GM04503 (cell line): ENCODE data around the gene RPL3.

Source experiments
- DNase-seq: peaks from one replicate; pipeline ENCODE4 v3.0.0-alpha.2; 2012; ENCODE audit warnings: low read depth

The RPL3 gene

GRCh38 chr22:39299829-39300178, 19.6 kb downstream of the RPL3 start:
- no peak for DNase-seq

- no peak for DNase-seq
These were observed 21.0 kb downstream of the RPL3 start for GRCh38 chr22:39298241-39298987.

GRCh38 chr22:39297490-39298240, 21.8 kb downstream of the RPL3 start:
- DNase-seq, result no peak

GRCh38 chr22:39296981-39297489, 22.4 kb downstream of the RPL3 start:
- no peak for DNase-seq

- DNase-seq, result no peak
These were observed 22.9 kb downstream of the RPL3 start for GRCh38 chr22:39296535-39296934.

GRCh38 chr22:39294571-39295468, 24.6 kb downstream of the RPL3 start:
- no peak for DNase-seq

GRCh38 chr22:39293766-39294368, 25.6 kb downstream of the RPL3 start:
- DNase-seq, result no peak

- peak; percentile 73 for DNase-seq
These were observed 26.8 kb downstream of the RPL3 start for GRCh38 chr22:39292561-39293074.

GRCh38 chr22:39292031-39292462, 27.4 kb downstream of the RPL3 start:
- no peak for DNase-seq

- DNase-seq, result no peak
These were observed 27.9 kb downstream of the RPL3 start for GRCh38 chr22:39291523-39291922.

- DNase-seq, result no peak
These were observed 28.7 kb downstream of the RPL3 start for GRCh38 chr22:39290724-39291161.

- DNase-seq, result no peak
These were observed 29.3 kb downstream of the RPL3 start for GRCh38 chr22:39289975-39290720.

GRCh38 chr22:39289533-39289932, 29.9 kb downstream of the RPL3 start:
- DNase-seq, result no peak

- DNase-seq, result no peak
These were observed 31.1 kb downstream of the RPL3 start for GRCh38 chr22:39288135-39288898.

GRCh38 chr22:39287076-39287725, 32.2 kb downstream of the RPL3 start:
- DNase-seq, result no peak

- DNase-seq, result no peak
These were observed 34.4 kb downstream of the RPL3 start for GRCh38 chr22:39284983-39285382.

- DNase-seq, result no peak
These were observed 35.1 kb downstream of the RPL3 start for GRCh38 chr22:39284142-39284980.

- DNase-seq, result no peak
These were observed 35.9 kb downstream of the RPL3 start for GRCh38 chr22:39283322-39284141.
